Daoy (cell line): ENCODE measurements around the gene SPDYE17. TPM values are rescaled to one million over a fixed set of nuclear protein-coding genes. Genes with fewer than 3 reads are reported as not detected.
"Not testable (repeated sequence)": the region's sequence is repeated elsewhere in the genome, so short reads cannot be mapped to it uniquely, and the experiment has no call there.

Experiments
- DNase-seq: peaks from one replicate; pipeline ENCODE4 v3.0.0-alpha.2; 2015; ENCODE audit warnings: low read depth
- total RNA-seq: library from RNA; depleted of rRNA; stranded (reverse); fragments of >200 nt; shearing (Covaris generic); gene quantifications from 2 replicates; pipeline ENCODE4 v1.2.3, GENCODE V29; 2014; rRNA removed

Gene SPDYE17, protein sequence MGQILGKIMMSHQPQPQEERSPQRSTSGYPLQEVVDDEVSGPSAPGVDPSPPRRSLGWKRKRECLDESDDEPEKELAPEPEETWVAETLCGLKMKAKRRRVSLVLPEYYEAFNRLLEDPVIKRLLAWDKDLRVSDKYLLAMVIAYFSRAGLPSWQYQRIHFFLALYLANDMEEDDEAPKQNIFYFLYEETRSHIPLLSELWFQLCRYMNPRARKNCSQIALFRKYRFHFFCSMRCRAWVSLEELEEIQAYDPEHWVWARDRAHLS
- not detected in 2 replicates for total RNA-seq

DNA sequence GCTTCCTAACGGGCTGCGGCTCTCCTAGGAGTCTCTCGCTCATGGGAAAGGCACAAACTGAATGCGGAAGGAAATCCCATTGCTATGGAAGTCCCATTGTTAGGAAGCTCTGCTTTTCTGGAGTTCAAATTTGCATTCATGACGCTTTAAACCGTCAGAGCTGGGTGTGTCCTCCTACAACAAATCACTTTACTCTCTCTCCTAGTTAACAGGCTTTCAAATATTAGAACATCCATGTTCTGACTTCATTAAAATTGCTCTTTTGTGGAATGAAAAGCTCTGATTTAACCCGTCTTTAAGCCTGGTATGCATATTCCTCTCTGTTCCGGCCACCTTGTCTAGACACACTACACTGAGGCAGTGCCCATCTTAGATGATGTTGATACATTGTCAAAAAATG, at the start of gene SPDYE17:
TSS of gene SPDYE17 (minus strand) at position 101 of the 400 bp plus-strand sequence. CDS start 1,791 bp downstream, outside the sequence.
- DNase-seq, result not testable (repeated sequence)

DNA sequence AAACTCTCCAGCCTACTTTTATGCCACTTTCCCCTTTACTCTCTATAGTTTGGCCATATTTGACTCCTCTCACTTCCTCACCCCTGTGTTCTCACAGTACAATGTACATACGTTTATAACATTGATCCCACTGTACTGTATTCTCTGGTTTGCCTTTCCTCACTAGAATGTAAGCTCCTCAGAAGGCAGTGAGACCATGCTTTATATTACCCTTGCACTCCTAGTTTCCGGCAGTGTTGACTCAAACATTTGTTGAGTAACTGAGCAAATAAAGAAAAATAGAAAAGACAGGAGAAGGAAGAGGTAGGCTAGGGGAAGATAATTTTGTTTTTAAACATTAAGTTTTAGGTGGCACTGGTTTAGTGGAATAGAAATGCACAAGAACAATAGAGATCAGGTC, 48.1 kb upstream of the SPDYE17 start:
- not testable (repeated sequence) for DNase-seq

DNA sequence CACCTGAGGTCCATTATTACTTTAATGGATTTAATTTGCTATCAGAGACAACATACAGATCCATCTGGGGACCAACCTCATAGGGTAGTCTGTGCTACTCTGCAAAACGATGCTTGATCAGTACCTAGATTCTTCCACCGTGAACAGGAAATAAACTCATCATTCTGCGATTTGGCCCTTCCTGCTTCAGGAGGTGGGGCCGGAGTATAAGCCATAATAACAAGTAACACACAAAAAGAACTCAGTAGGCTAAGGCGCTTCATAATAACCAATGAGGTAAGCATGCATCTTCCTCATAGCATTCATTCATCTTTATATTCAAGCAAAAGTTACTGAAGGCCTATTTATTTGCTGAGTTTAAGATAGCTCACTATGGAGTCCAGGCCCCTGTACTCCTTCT, 47.5 kb upstream of the SPDYE17 start:
- not testable (repeated sequence) for DNase-seq

DNA sequence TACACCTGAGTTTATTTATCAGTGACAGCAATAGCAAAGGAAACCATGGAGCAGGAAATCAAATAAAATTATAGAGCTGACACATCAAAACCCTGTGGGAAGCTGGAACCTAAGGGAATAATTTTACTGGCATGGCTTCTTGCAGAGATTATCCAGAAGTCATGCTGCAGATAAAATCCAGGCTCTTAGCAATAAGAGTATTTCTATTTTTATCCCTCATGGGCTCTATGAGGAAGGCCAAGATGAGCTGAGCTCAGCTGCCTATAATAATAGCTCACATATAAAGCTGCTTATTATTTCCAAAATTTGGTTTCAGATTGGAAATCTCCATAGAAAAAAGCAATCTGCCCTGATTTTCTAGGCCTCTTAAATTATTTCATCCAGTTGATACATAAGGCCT, 47.0 kb upstream of the SPDYE17 start:
- DNase-seq, result not testable (repeated sequence)

DNA sequence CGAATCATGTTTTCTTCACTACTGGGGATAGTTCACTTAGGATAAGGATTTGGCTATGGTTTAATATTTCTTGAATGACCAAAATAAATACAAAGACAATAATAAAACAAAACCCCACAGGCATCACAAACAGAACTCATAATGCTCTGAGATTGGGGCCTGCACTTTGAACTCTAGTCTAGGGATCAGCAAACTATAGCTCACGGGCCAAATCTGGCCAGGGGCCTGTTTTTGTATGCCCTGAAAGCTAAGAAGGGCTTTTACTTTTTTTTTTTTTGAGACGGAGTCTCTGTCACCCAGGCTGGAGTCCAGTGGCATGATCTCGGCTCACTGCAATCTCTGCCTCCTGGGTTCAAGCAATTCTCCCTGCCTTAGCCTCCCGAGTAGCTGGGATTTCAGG, 44.9 kb upstream of the SPDYE17 start:
- DNase-seq, result not testable (repeated sequence)

DNA sequence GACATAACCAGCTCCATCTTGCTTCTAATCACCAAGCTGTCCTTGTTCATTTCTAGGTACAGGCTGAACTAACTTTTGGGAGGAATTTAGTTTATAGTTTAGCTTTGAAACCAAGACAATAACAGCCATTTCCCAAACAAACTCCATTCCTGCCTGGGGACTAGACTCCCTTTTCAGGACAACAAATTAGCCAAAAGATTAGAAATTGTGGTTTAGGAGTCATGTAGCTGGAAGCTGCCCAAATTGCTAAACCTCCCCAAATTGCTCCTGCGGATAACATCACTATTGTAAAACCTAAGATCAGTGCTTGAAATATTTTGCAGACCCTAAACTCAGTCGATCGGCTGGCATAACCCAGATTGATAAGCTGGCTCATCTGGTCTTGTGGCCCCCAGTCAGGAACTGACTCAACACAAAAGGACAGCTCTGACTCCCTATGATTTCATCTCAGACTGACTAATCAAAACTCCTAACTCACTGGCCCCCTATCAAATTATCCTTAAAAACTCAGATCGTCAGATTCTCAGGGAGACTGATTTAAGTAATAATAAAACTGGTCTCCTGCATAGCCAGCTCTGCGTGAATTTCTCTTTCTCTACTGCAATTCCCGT, 42.7 kb upstream of the SPDYE17 start:
- peak; percentile 14 for DNase-seq

DNA sequence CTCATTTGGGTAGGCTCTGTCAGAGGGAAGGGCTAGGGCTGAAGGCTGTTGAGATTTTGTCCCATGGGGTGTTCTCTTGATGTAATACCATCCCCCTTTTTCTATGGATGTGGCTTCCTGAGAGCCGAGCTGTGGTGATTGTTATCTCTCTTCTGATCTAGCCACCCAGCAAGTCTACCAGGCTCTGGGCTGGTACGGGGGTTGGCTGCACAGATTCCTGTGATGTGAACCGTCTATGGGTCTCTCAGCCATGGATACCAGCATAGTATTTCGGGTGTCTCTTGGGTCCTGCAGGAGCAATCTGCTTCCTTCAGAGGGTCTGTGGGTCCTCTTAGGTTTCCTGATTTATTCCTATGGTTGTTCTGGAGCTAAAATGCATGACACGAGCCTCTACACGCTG, 38.9 kb upstream of the SPDYE17 start:
- DNase-seq, result not testable (repeated sequence)

DNA sequence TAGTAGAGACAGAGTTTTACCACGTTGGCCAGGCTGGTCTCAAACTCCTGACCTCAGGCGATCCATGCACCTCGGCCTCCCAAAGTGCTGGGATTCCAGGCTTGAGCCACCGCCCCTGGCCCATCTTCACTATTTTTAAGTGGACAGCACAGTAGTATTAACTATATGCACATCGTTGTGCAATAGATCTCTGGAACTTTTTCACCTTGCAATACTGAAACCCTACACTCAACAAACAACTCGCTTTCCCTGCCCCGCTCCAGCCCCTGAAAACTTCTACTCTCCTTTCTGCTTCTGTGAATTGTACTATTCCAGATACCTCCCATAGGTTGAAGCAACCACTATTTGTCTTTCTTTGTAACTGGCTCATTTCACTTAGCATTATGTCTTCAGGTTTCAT, 33.7 kb upstream of the SPDYE17 start:
- not testable (repeated sequence) for DNase-seq

DNA sequence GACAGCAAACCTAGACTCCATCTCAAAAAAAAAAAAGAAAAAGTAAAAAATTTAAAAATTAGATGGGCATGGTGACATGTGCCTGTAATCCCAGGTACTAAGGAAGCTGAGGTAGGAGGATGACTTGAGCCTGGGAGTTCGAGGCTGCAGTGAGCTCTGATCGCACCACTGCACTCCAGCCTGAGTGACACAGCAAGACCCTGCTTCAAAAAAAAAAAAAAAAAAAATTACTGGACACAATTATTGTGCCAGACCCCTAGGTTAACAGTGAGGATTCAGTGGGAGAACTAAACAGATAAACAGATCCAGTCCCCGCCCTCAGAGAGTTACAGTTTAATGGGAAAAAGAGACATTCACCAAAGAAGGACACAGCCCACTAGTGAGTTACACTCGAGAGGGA, 31.6 kb upstream of the SPDYE17 start:
- DNase-seq, result not testable (repeated sequence)

DNA sequence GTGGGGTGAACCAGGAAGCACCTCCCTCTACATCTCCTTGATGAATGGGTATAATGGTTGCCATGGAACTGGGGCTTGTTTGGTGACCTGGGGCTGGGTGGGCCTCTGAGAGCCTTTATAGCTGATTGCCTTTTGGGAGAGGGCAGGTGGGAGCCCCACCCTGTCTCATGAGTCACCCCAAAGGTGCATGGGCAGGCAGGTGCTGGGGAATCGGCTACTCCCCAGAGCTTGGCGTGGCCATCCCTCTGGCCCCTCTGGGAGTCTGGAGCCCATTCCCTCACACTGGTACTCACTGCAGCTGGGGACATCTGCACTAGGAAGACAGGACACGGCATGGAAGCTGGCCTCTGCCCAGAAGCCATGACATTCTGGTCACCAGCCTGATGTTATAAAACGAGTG, 30.4 kb upstream of the SPDYE17 start, which contains the start of gene SPDYE18:
TSS of gene SPDYE18 (minus strand) at position 2 of the 400 bp plus-strand sequence. CDS start 2,046 bp downstream, outside the sequence.
- DNase-seq, result not testable (repeated sequence)

DNA sequence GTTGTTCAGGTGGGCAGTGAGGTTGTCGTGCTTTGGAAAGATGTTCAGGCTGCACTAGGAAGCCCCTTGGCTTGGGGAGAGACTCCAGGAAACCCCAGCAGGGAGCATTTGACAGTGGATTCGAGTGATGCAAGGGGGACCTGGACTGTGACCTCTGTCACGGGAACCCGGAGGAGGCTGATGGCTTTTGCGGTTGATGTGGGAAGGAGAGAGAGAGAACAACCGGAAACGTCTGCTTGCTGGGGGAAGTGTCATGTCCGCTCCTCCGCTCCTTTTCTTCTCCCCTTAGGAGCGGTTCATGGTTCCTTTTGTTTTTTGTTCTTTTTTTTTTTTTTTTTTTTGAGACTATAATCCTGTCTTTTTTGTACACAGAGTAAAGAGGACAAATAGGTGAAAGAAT, 5.8 kb downstream of the SPDYE17 start:
- not testable (repeated sequence) for DNase-seq

DNA sequence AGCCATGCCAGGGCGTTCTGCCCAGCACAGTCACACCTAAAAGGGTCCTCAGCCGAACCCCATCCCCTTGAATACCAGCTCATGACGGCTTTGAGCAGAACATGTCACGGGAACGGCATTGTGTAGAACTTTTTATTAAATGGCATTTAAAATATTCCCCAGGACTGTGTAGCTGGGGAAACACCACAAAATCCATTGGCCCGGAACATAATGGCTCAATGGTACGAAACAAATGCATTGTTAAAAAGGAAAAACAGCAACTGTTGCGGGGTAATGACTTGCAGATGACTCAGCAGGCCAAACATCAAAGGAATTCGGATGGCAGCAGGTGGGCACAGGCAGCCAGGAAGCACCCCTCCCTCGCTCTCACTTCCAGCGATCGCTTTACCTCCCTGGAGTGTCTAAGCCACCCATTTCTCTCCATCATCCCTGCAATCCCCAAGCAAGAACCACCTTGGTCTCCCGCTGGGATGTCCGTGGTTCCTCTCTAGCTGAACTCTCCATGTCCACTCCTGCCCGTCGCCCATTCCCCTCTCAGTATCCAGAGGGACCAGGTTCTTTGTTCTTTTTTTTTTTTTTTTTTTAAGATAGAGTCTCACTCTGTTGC, 22.0 kb downstream of the SPDYE17 start:
- peak; percentile 67 for DNase-seq

DNA sequence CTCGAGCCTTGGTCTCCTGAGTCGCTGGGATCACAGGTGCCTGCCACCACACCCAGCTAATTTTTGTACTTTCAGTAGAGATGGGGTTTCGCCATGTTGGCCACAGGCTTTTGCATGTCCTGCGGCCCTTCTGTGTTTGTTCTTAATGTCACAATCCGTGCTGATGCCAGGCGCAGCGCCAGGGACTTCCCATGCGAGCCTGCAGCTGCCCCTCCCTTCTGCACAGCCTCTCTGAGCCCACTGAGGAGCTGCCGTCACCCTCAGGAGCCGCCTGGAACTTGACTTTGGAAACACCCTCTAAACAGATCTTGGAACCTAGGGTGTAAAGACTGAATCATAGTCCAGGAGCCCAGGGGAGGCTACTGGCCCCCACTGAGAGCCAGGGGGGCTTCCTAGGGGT, 24.2 kb downstream of the SPDYE17 start:
- peak; percentile 92 for DNase-seq

DNA sequence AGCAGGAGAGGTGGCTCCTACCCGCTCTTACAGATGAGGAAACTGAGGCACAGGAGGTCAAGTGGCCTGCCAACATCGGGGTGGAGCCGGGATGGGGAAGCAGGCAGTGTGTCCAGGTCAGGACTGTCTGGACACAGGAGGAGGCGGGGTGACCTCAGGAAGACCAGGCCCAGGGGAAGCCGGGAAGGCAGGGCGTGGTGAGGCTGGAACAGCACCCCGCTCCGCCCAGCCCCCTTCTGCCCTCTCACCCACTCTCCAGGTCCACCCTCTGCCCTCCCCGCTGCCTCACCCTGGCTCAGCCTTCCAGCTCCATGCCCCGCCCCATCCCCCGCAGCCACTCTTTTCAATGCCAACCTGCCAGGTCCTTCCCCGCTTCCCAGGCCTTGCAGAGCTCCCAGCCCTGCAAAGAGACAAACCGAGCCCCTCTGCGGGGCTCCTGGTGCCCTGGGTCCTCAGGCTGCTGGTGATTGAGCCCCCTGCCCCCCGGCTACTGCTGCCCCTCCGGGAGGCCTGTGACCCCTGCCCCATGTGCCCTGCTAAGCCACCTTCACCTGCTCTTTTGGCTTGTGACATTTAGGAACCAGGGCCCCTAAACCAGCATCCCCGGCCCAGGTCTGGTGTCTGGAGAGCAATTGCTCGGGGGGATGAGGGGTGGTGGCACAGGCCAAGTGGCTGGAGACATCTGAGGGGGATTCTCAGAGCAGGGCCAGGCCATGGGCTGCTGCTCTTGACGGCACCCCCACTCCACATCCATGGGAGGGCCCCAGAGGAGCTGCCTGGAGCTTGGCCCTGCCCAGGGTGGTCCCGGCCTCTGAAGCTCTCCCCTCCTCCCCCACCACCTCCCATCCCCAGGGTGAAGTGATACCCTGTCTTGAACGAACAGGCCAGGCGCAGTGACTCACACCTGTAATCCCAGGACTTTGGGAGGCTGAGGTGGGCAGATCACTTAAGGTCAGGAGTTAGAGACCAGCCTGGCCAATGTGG, 25.7 kb downstream of the SPDYE17 start:
- DNase-seq, result not testable (repeated sequence)

DNA sequence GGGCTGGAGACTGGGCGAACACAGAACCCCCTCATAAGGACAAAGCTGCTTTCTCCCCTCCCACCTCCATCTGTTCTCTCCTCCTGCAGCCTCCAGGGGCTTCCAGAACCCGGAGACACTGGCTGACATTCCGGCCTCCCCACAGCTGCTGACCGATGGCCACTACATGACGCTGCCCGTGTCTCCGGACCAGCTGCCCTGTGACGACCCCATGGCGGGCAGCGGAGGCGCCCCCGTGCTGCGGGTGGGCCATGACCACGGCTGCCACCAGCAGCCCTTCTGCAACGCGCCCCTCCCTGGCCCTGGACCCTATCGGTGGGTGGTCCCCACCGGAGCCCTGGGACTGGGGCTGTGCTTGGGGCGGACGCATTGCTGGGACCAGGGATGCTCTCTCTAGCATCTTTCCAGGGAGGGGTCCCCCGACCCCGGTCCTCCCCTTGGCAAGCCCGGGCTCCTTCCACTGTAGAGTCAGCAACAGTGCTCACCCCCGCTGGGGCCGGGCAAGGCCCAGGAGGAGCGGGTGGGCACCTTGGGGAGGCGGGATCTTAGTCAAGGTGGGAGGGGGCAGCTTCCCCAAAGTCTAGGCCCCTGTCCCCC, 26.6 kb downstream of the SPDYE17 start:
- not testable (repeated sequence) for DNase-seq

DNA sequence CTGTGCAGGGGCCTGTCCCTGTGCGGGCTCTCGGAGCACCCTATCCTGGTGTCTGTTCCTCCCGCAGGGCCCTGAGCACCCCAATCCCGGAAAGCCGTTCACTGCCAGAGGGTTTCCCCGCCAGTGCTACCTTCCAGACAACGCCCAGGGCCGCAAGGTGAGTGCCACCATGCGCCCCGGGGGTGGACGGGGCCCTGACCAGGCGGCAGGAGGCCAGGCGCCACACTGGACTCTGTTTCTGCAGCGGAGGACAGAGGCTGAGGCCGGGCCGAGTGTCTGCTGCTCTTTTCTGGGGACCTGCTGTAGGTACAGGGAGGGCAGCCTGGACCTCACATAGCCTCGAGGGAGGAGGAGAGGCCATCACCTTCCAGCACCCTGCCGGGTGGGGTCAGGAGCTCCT, 28.0 kb downstream of the SPDYE17 start:
- not testable (repeated sequence) for DNase-seq

DNA sequence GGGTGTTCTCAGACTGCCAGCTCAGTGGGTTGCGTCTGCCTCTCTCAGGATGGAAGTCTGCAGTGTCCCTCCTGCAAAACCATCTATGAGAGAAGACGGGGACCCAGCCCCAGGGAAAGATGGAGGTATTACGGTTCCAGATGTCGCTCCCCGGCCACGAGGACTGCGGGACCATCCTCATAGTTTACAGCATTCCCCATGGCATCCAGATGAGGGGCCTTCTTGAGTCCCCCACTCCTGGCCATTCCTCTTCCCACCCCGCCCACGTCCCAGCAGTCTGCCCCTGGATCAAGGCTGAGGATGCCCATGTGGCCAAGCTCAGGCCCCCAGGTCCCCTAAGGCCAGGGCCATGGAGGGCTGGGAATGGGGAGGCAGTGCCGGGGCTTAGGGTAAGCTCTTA, 28.9 kb downstream of the SPDYE17 start:
- not testable (repeated sequence) for DNase-seq

DNA sequence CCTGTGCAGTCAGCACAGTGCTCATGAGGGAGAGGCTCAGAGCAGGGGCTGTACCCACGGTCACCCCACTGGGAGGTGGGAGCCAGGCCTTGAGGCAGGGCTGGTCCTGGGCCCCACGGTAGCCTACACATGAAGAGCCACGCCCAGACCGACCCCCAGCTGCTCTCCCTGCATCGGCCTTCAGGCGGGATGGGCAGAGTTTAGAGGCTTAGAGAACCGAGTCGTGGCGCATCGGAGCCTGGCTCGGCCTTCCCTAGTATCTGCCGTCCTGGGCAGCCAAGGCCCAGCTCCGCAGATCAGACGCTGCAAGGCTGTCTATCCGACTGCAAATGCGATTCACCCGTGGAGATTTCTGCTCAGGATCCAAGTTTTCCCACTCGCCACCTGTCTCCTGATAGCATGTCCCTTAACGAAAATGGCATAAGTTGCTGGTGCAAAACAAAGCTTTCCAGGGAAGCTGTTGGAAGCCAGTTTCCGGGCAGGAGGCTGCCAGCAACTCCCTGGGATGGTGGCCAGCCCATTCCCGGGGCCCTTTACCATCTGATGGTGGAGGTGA, 29.4 kb downstream of the SPDYE17 start:
- not testable (repeated sequence) for DNase-seq

DNA sequence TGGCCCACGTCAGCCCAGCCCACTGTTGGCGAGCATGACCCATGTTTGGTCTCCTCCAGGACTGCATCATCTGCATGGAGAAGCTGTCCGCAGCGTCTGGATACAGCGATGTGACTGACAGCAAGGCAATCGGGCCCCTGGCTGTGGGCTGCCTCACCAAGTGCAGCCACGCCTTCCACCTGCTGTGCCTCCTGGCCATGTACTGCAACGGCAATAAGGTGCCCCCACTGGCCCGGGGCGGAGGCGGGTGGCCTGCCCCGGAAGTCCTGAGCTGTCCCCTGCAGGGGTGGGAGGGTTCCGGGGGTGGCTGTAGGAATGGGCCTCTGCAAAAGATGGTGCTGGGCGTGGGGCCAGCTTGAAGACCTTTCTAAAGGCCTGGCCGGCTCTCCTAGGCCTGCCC, 30.1 kb downstream of the SPDYE17 start:
- not testable (repeated sequence) for DNase-seq

DNA sequence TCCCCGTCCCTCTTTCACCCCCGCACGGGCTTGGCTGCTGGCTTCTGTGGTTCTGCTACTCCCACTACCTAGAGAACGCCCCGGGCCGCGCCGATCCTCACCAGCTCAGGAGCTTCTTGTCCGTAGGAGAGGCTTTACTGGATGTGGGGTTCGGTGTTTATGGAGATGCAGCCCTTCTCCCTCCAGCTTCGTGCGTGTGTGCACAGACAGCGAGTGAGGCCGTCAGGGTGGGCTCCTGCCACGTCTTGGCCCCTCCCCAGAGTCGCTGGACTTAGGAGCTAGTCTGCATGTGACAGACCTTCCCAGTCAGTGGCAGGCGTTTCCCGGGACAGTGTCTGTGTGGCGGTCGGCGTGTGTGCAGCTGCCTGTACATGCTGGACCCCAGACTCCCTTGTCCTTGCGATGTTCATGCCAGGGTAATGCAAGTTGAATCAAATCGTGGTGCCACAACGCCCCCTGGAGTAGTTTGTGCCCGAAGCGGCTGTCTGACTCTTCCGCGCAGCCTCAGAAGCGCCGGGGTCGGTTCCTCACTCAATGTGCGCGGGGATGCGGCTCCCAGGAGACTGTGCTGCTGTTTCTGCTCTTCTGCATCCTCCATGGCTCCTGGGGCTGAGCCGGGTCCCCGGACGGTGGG, 32.6 kb downstream of the SPDYE17 start:
- not testable (repeated sequence) for DNase-seq
